SW 1271 (cell line): ENCODE measurements around the gene ADGRD2.

ENCODE experiments used
- DNase-seq, 2 experiments: peaks; one replicate each; lab custom pipeline; 2025; lab: John Stamatoyannopoulos, UW

Gene ADGRD2

DNA sequence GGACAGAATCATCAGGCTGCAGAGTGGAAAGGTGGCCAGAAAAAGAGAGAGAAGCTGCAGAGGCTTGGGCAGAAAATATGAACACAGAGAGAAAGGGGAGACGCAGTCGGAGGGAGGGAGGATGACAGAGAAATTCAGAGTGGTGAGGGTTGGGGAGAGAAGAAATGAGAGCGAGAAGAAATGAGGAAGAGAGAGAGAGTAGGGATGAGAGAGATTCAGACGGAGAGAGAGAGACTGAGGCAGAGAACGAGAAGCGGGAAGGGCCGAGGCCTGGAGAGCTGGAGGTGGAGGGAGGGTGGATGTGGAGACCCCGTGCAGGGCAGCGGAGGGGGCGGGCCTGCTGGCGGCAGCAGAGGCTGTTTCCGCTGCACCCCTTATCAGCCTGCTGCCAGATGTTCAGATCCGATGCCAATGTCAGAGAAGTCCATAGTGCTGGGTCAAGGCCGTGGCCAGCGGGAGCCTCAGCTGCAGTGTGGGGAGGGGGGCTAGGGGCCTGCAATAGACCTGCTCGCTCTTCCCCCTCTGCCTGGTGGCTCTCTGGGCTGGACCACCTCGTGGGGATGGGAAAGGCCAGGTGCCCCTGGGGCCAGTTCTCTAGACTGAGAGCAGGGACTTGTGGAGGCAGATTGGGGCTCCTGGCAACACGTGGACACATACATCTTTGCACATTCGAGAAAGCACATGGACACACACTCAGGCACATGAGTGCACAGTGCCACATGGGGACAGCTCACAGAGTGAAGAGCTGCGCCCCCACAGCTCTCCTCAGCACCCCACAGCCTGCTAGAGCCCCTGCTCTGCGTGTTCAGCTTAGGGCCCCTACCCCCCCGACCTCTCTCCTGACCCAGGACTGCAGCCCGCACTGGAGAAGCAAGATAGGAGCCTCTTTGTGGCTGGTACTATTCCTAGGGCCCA is 61.9 kb downstream of the ADGRD2 start:
- no peak for DNase-seq

DNA sequence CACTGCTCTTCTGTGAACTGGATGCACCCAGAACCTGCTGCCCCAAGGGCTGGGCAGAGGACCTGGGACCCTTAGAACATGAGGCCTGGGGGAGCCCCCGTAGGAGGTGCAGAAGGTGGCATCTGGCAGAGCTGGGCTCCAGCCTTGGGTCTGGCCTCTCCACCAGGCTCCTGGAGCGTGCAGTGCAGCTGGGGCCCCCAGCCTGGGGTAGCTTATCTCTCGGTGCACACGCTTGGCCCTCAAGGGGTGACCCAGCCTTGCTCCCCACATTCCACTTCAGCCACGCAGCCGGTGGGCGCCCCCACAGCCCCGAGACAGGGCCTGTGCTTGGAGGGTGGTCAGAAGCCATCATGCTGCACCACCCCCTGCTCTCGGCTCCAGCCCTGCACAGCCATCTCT is 62.6 kb downstream of the ADGRD2 start:
- no peak for DNase-seq

DNA sequence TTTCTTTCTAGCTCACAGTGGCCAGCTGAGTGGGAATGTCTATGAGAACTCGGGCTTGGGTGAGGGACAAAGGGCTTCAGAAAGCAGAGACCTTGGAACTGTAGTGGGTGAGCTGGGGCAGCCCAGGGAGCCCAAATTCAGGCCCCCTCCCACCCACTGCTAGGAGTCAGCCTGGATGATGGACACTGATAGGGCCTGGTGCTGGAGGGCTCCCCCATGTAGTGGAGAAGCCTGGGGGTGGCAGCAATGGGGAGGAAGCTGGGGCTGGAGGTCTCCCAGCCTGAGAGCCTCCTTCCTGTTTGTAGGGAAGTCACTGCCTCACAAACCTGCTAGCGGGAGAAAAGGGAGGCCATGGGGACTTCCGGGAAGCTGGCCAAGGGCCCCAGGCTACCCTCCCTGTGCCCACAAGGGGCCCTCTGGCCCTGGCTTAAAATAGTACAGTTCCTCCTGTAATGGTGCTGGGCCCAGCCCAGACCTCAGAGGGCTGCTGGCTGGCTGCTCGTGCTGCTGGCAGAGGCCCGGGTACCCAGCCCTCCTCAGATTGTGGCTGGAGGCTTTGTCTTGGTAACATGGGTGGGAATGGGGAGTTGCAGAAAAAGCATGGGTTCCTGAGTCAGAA is 63.2 kb downstream of the ADGRD2 start:
- no peak for DNase-seq

DNA sequence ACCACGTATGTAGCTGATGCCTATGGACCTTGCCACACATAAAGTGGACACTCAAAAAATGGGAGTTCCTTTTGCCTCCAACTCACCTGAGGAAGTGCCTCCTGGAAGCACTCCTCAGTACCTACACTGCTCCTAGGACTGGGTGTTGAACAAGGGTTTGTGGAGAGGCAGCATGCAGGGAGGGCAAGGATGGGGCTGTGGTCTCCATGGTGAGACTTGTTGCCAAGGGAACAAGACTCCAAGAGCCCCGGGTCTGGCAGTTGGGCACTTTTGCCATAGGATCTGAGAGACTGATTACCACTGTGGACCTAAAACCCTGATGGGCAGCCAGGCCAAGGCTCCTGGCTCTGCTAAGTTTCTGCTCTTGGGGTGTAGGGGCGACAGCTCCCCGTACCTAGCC is 63.9 kb downstream of the ADGRD2 start:
- no peak for DNase-seq

DNA sequence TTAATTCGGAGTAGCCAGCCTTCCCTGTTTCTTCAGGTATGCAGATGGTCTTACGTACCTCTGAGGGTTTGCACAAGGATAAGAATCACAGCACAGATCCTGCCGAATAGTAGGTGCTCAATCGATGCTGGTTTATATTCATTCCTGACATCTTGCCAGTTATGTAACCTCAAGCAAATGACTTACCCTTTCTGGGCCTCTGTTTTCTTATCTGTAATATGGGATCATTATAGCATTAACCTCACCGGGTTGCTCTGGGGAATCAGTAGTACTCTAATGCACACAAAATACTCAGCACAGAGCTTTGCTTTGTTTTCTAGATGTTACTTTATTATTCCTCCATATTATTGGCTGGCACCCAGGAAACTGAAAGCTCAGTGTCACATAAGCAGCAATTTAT is 64.6 kb downstream of the ADGRD2 start:
- DNase-seq: no peak

DNA sequence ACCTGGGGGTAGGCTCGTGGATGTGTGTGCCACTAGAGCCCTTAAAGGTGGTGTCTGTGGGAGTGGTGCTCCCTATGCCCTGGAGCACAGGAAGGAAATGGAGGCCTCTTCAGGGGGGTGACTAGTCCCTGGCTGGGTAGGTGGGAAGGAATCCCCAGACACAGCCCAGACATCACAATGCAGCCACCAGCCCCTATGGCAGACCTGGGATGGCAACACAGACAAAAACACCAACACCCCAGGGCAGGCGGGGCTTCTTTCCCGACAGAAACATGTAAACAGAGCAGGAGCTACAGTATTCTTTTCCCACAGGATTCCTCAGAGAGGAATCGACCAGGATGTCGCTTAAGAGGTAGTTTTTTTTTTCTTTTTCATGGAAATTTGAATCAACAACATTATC is 67.3 kb downstream of the ADGRD2 start:
- DNase-seq: no peak

DNA sequence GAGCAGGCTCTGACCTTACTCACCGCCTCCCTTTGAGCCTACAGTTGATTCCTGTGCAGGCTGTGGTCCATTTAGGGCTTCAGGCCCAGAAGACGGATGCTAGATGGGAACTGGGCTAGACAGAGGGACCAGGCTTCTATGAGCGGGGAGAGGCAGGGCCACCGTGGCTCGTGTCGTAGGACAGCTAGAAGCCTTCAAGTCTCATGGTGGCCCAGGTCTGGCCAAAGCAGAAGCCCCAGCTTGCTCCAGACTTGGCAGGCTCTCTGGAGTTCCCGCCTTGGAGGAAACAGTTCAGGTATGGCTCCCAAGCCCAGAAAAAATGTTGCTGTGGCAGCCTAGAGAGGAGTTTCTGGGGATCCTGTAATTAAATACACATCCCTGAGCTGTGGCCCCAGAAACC is 67.9 kb downstream of the ADGRD2 start:
- DNase-seq: no peak

DNA sequence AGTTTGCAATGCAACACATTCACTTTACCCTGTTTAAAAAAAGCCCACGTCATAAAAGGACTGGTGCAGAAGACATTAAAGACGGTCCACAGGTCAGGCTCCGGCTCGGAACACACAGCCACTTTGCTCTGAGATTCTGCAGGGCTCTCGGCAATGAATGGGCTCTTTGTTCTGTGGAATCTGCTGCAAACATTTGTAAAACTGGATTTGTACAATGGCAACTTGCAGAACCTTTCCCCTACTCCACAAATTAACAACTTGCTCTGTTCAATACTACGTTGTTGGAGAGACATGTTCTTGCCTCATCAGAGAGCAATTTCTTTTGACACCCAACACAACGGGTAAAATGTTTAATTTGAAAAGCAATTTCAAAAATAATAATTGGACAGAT is 70.0 kb downstream of the ADGRD2 start:
- no peak for DNase-seq

DNA sequence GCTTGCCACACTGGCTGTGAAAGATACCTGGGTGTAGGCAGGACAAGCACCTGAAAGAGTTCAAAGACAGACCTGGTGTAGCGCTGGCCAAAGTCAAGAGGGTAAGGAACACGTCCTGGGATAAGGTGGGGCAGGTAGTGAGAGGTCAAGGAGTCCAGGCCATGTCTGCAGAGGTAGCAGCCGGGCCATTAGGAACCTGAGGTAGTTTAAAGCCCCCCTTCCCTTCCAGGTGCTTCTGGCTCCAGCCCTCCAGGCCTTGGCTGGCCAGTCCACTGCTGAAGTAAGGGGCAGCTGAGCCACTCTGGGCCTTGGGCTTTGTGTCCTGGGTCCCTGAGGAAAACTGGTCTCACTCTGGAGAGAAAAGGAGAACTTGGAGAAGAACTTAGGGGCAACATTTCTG is 70.9 kb downstream of the ADGRD2 start:
- DNase-seq: no peak

DNA sequence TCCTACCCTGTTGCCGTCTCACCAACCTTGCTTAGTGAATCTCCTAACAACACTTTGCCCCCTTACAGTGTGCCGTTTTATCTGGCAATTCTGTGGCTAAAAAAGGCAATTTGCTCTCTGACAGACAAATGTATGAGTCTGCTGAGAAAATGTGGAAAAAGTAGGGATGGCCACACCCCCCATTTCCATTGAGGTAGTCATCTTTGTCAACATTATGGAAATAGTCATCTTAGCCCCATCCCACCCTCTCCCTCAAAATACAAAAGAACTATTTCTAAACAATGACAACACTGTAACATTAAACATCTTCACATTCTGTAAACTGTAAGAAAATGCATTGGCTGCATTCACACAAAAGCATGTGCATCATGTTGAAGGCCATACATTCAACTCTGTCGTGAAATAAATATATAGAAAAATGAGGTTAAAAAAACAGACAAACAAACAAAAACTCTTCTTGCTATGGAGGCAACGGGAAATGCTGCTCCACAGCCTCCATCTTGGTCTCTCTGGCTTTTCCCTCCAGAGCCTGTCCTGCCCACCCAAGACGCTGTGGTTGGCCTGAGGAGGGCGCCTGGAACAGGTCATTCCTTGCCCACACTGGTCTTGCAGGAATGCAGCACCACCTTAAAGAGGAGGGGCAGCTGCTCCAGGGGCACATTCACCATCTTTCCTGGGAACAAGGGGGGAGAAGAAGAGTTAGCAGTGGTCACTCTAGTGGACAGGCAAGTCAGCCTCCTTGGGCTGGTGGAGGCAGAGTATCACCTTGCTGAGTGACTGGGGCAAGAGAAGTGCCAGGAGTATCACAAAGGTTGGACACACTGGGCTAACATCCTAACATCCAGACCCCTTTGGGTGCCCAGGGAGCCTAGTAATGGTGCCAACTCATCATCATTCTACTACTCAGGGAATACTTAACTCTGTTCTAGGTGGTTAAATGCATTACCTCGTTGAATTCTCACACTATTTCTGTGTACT is 72.2 kb downstream of the ADGRD2 start:
- no peak for DNase-seq

DNA sequence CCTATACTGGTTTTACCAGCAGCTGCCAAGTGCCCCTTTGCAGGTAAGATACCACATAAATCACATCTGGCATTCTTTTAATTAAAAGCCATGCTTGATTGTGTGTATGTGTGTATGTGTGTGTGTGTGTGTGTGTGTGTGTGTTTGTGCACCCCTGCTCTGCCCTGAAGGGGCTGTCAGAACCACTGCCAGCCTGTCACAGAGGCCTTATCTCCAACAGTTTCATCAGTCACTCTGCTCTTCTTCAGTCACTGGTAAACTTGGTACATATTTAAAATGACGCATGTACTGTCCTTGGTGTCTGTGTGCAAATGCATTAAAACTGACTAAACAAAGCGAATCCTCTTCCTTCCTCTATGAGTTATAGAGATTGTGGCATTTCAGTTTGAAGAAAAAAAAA is 75.9 kb downstream of the ADGRD2 start:
- no peak for DNase-seq

DNA sequence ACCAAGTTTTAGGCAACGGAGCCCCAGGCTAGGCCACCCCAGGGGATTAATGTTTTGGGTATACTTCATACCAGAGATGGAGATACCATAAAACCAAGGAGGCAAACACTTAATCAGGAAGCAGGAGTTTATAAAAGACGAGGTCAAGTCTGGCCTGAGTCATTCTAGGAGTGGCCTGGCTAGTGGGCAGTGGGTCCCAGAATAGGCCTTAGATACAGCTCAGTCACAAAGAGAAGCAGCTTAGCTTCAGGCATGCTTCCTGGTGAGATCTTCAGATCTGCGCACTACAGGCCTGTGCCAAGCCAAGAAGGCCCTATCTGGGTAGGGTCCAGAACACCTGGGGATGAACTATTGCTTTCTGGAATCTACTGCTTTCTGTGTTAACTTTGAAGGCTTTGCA is 77.5 kb downstream of the ADGRD2 start:
- no peak for DNase-seq
